Hepatocyte (in vitro differentiated cells): ENCODE measurements around the gene VWA7. TPM values are rescaled to one million over a fixed set of nuclear protein-coding genes. Genes with fewer than 3 reads are reported as not detected.

Experiments used
- DNase-seq: peaks from one replicate; pipeline ENCODE4 v3.0.0-alpha.2; 2016; ENCODE audit warnings: low spot score
- H2AFZ ChIP-seq: fragments of 200-600 bp; sonication (generic); 2 replicates; pipeline ENCODE4 v1.6.0; 2016; ENCODE audit warnings: antibody characterized with exemption, mild to moderate bottlenecking
- H3K27ac ChIP-seq: fragments of 200-600 bp; sonication (generic); 2 replicates; pipeline ENCODE4 v1.5.1; 2016; ENCODE audit warnings: mild to moderate bottlenecking
- H3K27me3 ChIP-seq: fragments of 200-600 bp; sonication (generic); 2 replicates; pipeline ENCODE4 v1.6.1; 2016
- H3K36me3 ChIP-seq: fragments of 200-600 bp; sonication (generic); replicated peaks from 2 replicates; pipeline ENCODE4 v1.5.1; 2016; ENCODE audit warnings: low read depth; ENCODE audit not compliant: insufficient read depth
- H3K4me1 ChIP-seq: fragments of 200-600 bp; sonication (generic); 2 replicates; pipeline ENCODE4 v1.5.1; 2016; ENCODE audit warnings: mild to moderate bottlenecking, moderate library complexity; ENCODE audit not compliant: insufficient read depth
- H3K4me2 ChIP-seq: fragments of 200-600 bp; sonication (generic); 2 replicates; pipeline ENCODE4 v1.6.0; 2016
- H3K4me3 ChIP-seq: fragments of 200-600 bp; sonication (generic); 2 replicates; pipeline ENCODE4 v1.5.1; 2016; ENCODE audit warnings: mild to moderate bottlenecking
- H3K79me2 ChIP-seq: fragments of 200-600 bp; sonication (generic); 2 replicates; pipeline ENCODE4 v1.6.0; 2017; ENCODE audit warnings: mild to moderate bottlenecking
- H3K9me2 ChIP-seq: fragments of 200-600 bp; sonication (generic); replicated peaks from 2 replicates; pipeline ENCODE4 v1.6.0; 2017; ENCODE audit warnings: mild to moderate bottlenecking; ENCODE audit not compliant: insufficient read depth
- H3K9me3 ChIP-seq: fragments of 200-600 bp; sonication (generic); 2 replicates; pipeline ENCODE4 v1.5.1; 2016; ENCODE audit warnings: low read depth, mild to moderate bottlenecking
- H4K20me1 ChIP-seq: fragments of 200-600 bp; sonication (generic); 2 replicates; pipeline ENCODE4 v1.6.0; 2016; ENCODE audit warnings: mild to moderate bottlenecking; ENCODE audit not compliant: insufficient read depth, poor library complexity, severe bottlenecking
- EZH2 ChIP-seq: fragments of 200-600 bp; sonication (generic); IDR thresholded peaks from 2 replicates; pipeline ENCODE4 v1.6.1; 2016; ENCODE audit warnings: antibody characterized with exemption, mild to moderate bottlenecking, borderline replicate concordance
- EZH2phosphoT487 ChIP-seq: fragments of 200-600 bp; sonication (generic); IDR thresholded peaks from one replicate; pipeline ENCODE4 v1.6.1; 2018; ENCODE audit warnings: antibody characterized with exemption, mild to moderate bottlenecking, low read depth, moderate library complexity; ENCODE audit not compliant: unreplicated experiment, severe bottlenecking
- WGBS: methylation state at CpG from one replicate; pipeline ENCODE4 v1.1.6; 2016; ENCODE audit warnings: low lambda C conversion rate; ENCODE audit errors: missing lambda C conversion rate; 5-methylcytosine and 5-hydroxymethylcytosine counted together
- polyA plus RNA-seq: library from polyadenylated mRNA; unstranded; fragments of >200 nt; fragmentation: Nextera tagmentation; extraction: Ambion mirVana; gene quantifications from 2 replicates; pipeline ENCODE4 v1.2.1, GENCODE V29; 2016
- total RNA-seq: library from RNA; depleted of rRNA; stranded (reverse); fragments of >200 nt; gene quantifications from 2 replicates; pipeline ENCODE4 v1.2.3, GENCODE V29; 2014
- TF ChIP-seq, protein P1 (sequence below): fragments of 200-600 bp; sonication (generic); IDR thresholded peaks from 2 replicates; pipeline ENCODE4 v1.5.1; 2016; ENCODE audit warnings: antibody characterized with exemption, mild to moderate bottlenecking; ENCODE audit not compliant: poor library complexity

The VWA7 gene
- total and polyA plus RNA-seq, 2 experiments from 2014 or later, result 3.4 to 5.2 TPM

DNA sequence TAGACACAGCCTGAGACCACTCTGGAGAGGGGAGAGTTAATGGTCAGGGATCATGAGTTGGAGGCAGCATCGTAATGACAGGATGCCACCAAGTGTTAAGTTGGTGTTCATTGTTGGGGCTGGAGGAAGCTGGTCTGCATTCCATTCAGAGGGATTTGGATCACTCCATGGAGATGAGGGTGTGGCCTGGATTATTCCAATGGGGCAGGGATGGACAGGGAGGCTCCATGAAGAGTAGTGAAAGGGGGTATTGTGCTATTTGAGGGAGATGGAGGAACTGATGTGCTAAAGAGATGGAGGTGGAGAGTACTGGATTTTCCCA is 13.5 kb downstream of the VWA7 start:
- no peak overlapping the region for H3K27ac ChIP-seq
- 11% methylated on average over 1 of the region's 1 CpG for WGBS
- H3K27me3 ChIP-seq, result no peaks in the 10 kb centered on the region
- no peak overlapping the region for H2AFZ ChIP-seq
- H3K9me2 ChIP-seq, result no peaks in the 10 kb centered on the region
- no peaks in the 10 kb centered on the region for H3K9me3 ChIP-seq
- no peaks in the 10 kb centered on the region for H3K36me3 ChIP-seq
- no peak overlapping the region for H3K4me2 ChIP-seq
- no peak overlapping the region for H3K4me3 ChIP-seq
- TF ChIP-seq EZH2, result no peak
- TF ChIP-seq EZH2phosphoT487, result no peak
- TF ChIP-seq, protein P1, sequence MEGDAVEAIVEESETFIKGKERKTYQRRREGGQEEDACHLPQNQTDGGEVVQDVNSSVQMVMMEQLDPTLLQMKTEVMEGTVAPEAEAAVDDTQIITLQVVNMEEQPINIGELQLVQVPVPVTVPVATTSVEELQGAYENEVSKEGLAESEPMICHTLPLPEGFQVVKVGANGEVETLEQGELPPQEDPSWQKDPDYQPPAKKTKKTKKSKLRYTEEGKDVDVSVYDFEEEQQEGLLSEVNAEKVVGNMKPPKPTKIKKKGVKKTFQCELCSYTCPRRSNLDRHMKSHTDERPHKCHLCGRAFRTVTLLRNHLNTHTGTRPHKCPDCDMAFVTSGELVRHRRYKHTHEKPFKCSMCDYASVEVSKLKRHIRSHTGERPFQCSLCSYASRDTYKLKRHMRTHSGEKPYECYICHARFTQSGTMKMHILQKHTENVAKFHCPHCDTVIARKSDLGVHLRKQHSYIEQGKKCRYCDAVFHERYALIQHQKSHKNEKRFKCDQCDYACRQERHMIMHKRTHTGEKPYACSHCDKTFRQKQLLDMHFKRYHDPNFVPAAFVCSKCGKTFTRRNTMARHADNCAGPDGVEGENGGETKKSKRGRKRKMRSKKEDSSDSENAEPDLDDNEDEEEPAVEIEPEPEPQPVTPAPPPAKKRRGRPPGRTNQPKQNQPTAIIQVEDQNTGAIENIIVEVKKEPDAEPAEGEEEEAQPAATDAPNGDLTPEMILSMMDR, result no peak
- peaks cover 8% of the 10 kb centered on the region for H3K4me1 ChIP-seq
- no peaks in the 10 kb centered on the region for H4K20me1 ChIP-seq
- DNase-seq, result no peak
- no peaks in the 10 kb centered on the region for H3K79me2 ChIP-seq

DNA sequence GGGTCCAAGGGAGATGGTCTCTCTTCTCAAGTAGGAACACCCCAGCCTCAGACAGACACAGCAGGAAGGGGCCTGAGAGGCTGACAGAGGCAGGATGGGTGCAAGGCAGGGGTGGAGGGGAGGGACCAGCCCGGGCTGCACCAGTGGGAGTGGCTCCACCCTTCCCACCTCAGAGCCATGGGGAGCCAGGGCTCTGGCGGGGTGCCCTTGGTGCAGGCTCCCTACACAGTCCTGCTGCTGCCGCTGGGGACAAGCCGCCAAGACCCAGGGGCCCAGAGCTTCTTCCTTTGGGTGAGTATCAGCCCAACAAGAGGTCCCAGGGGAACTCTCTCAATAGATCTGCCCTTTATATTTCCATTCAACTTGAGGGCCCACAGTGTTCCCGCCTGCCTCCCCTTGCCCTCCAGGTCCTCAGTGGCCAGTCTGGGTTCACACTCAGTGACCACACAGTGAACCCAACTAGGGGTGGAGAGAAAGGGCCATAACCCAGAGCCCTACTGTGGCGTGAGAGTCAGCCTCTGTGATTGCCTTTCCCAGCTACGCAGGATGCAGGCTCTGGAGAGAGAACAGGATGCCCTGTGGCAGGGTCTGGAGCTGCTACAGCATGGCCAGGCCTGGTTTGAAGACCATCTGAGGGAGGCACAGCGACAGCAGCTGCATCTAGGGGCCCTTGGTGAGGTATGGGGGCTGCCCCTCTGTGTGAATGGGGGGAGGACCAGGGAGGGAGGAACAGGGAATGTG is 14.1 kb downstream of the VWA7 start:
- Histone ChIP-seq H3K4me1 (peaks cover 8% of the 10 kb centered on the region), H3K36me3 (no peaks in the 10 kb centered on the region), H3K4me2 (no peak overlapping the region), H3K79me2 (no peaks in the 10 kb centered on the region), H4K20me1 (no peaks in the 10 kb centered on the region), H3K27me3 (no peaks in the 10 kb centered on the region), H3K9me2 (no peaks in the 10 kb centered on the region), H3K27ac (no peak overlapping the region), H3K9me3 (no peaks in the 10 kb centered on the region), H2AFZ (no peak overlapping the region), H3K4me3 (no peak overlapping the region)
- WGBS, result 83% methylated on average over 7 of the region's 8 CpGs
- TF ChIP-seq, protein P1, result no peak
- TF ChIP-seq EZH2 (no peak), EZH2phosphoT487 (no peak)
- DNase-seq, result no peak

DNA sequence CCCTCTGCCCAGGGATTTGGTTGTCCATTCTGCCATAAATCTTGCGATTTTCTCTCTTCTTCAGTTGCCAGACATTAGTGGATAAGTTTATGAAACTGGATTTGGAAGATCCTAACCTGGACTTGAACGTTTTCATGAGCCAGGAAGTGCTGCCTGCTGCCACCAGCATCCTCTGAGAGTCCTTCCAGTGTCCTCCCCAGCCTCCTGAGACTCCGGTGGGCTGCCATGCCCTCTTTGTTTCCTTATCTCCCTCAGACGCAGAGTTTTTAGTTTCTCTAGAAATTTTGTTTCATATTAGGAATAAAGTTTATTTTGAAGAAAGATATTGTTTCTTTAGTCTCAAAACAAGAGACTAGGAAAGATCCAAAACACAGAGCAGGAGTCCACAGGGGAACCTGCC is 14.8 kb downstream of the VWA7 start, which contains the start of gene SAPCD1:
Gene SAPCD1 (plus strand): TSS at position 301 of the 400 bp plus-strand sequence. CDS start 399 bp downstream, outside the sequence.
- WGBS, result 89% methylated on average over 4 of the region's 4 CpGs
- Histone ChIP-seq H3K36me3 (no peaks in the 10 kb centered on the region), H3K27me3 (no peaks in the 10 kb centered on the region), H3K27ac (no peak within 1 kb of the TSS), H4K20me1 (no peaks in the 10 kb centered on the region), H3K4me1 (peaks cover 8% of the 10 kb centered on the region), H3K4me3 (no peak within 1 kb of the TSS), H3K79me2 (no peaks in the 10 kb centered on the region), H3K9me2 (no peaks in the 10 kb centered on the region), H3K9me3 (no peaks in the 10 kb centered on the region), H2AFZ (no peak within 1 kb of the TSS), H3K4me2 (no peak within 1 kb of the TSS)
- TF ChIP-seq EZH2, result no peak
- TF ChIP-seq EZH2phosphoT487, result no peak
- TF ChIP-seq, protein P1, result no peak
- no peak for DNase-seq
